Hepatocyte (in vitro differentiated cells): ENCODE measurements around the gene PPP2R3A. TPM values are rescaled to one million over a fixed set of nuclear protein-coding genes. Genes with fewer than 3 reads are reported as not detected.
"Not testable (repeated sequence)": the region's sequence is repeated elsewhere in the genome, so short reads cannot be mapped to it uniquely, and the experiment has no call there.

Experiments used
- DNase-seq: peaks from one replicate; pipeline ENCODE4 v3.0.0-alpha.2; 2016; ENCODE audit warnings: low spot score
- H2AFZ ChIP-seq: fragments of 200-600 bp; sonication (generic); 2 replicates; pipeline ENCODE4 v1.6.0; 2016; ENCODE audit warnings: antibody characterized with exemption, mild to moderate bottlenecking
- H3K27ac ChIP-seq: fragments of 200-600 bp; sonication (generic); 2 replicates; pipeline ENCODE4 v1.5.1; 2016; ENCODE audit warnings: mild to moderate bottlenecking
- H3K27me3 ChIP-seq: fragments of 200-600 bp; sonication (generic); 2 replicates; pipeline ENCODE4 v1.6.1; 2016
- H3K36me3 ChIP-seq: fragments of 200-600 bp; sonication (generic); replicated peaks from 2 replicates; pipeline ENCODE4 v1.5.1; 2016; ENCODE audit warnings: low read depth; ENCODE audit not compliant: insufficient read depth
- H3K4me1 ChIP-seq: fragments of 200-600 bp; sonication (generic); 2 replicates; pipeline ENCODE4 v1.5.1; 2016; ENCODE audit warnings: mild to moderate bottlenecking, moderate library complexity; ENCODE audit not compliant: insufficient read depth
- H3K4me2 ChIP-seq: fragments of 200-600 bp; sonication (generic); 2 replicates; pipeline ENCODE4 v1.6.0; 2016
- H3K4me3 ChIP-seq: fragments of 200-600 bp; sonication (generic); 2 replicates; pipeline ENCODE4 v1.5.1; 2016; ENCODE audit warnings: mild to moderate bottlenecking
- H3K79me2 ChIP-seq: fragments of 200-600 bp; sonication (generic); 2 replicates; pipeline ENCODE4 v1.6.0; 2017; ENCODE audit warnings: mild to moderate bottlenecking
- H3K9me2 ChIP-seq: fragments of 200-600 bp; sonication (generic); replicated peaks from 2 replicates; pipeline ENCODE4 v1.6.0; 2017; ENCODE audit warnings: mild to moderate bottlenecking; ENCODE audit not compliant: insufficient read depth
- H3K9me3 ChIP-seq: fragments of 200-600 bp; sonication (generic); 2 replicates; pipeline ENCODE4 v1.5.1; 2016; ENCODE audit warnings: low read depth, mild to moderate bottlenecking
- H4K20me1 ChIP-seq: fragments of 200-600 bp; sonication (generic); 2 replicates; pipeline ENCODE4 v1.6.0; 2016; ENCODE audit warnings: mild to moderate bottlenecking; ENCODE audit not compliant: insufficient read depth, poor library complexity, severe bottlenecking
- EZH2 ChIP-seq: fragments of 200-600 bp; sonication (generic); IDR thresholded peaks from 2 replicates; pipeline ENCODE4 v1.6.1; 2016; ENCODE audit warnings: antibody characterized with exemption, mild to moderate bottlenecking, borderline replicate concordance
- EZH2phosphoT487 ChIP-seq: fragments of 200-600 bp; sonication (generic); IDR thresholded peaks from one replicate; pipeline ENCODE4 v1.6.1; 2018; ENCODE audit warnings: antibody characterized with exemption, mild to moderate bottlenecking, low read depth, moderate library complexity; ENCODE audit not compliant: unreplicated experiment, severe bottlenecking
- WGBS: methylation state at CpG from one replicate; pipeline ENCODE4 v1.1.6; 2016; ENCODE audit warnings: low lambda C conversion rate; ENCODE audit errors: missing lambda C conversion rate; 5-methylcytosine and 5-hydroxymethylcytosine counted together
- polyA plus RNA-seq: library from polyadenylated mRNA; unstranded; fragments of >200 nt; fragmentation: Nextera tagmentation; extraction: Ambion mirVana; gene quantifications from 2 replicates; pipeline ENCODE4 v1.2.1, GENCODE V29; 2016
- total RNA-seq: library from RNA; depleted of rRNA; stranded (reverse); fragments of >200 nt; gene quantifications from 2 replicates; pipeline ENCODE4 v1.2.3, GENCODE V29; 2014
- TF ChIP-seq, protein P1 (sequence below): fragments of 200-600 bp; sonication (generic); IDR thresholded peaks from 2 replicates; pipeline ENCODE4 v1.5.1; 2016; ENCODE audit warnings: antibody characterized with exemption, mild to moderate bottlenecking; ENCODE audit not compliant: poor library complexity

Gene PPP2R3A
- total and polyA plus RNA-seq, 2 experiments from 2014 or later, result 6.7 to 20.2 TPM

DNA sequence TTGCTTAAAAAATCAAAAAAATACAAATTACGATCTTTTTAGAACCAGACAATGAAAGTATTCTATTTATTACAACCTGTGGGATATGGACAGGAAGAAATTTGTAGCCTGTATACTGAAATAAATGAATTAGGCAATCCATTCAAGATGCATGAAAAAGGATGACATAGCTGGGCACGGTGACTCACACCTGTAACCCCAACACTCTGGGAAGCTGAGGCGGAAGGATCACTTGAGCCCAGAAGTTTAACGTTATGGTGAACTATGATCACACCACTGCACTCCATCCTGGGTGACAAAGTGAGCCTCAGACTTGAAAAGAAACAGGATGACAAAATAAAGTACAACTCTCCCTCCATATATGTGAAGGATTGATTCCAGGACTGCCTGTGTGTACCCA is 156.5 kb downstream of the PPP2R3A start:
- 92% methylated on average over 4 of the region's 4 CpGs for WGBS
- Histone ChIP-seq H3K27me3 (no peaks in the 10 kb centered on the region), H2AFZ (no peak overlapping the region), H3K27ac (no peak overlapping the region), H4K20me1 (no peaks in the 10 kb centered on the region), H3K4me3 (no peak overlapping the region), H3K36me3 (no peaks in the 10 kb centered on the region), H3K9me3 (no peaks in the 10 kb centered on the region), H3K4me2 (no peak overlapping the region), H3K9me2 (no peaks in the 10 kb centered on the region), H3K4me1 (no peaks in the 10 kb centered on the region), H3K79me2 (no peaks in the 10 kb centered on the region)
- TF ChIP-seq EZH2phosphoT487 (no peak), EZH2 (no peak)
- TF ChIP-seq, protein P1, sequence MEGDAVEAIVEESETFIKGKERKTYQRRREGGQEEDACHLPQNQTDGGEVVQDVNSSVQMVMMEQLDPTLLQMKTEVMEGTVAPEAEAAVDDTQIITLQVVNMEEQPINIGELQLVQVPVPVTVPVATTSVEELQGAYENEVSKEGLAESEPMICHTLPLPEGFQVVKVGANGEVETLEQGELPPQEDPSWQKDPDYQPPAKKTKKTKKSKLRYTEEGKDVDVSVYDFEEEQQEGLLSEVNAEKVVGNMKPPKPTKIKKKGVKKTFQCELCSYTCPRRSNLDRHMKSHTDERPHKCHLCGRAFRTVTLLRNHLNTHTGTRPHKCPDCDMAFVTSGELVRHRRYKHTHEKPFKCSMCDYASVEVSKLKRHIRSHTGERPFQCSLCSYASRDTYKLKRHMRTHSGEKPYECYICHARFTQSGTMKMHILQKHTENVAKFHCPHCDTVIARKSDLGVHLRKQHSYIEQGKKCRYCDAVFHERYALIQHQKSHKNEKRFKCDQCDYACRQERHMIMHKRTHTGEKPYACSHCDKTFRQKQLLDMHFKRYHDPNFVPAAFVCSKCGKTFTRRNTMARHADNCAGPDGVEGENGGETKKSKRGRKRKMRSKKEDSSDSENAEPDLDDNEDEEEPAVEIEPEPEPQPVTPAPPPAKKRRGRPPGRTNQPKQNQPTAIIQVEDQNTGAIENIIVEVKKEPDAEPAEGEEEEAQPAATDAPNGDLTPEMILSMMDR, result no peak
- no peak for DNase-seq

DNA sequence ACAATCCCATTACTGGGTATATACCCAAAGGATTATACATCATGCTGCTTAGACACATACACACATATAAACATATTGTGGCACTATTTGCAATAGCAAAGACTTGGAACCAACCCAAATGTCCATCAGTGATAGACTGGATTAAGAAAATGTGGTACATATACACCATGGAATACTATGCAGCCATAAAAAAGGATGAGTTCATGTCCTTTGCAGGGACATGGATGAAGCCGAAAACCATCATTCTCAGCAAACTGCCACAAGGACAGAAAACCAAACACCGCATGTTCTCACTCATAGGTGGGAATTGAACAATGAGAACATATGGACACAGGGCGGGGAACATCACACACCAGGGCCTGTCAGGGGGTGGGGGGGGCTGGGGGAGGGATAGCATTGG is 166.1 kb downstream of the PPP2R3A start:
- not testable (repeated sequence) for H3K9me2 ChIP-seq, H4K20me1 ChIP-seq
- WGBS, result 96% methylated on average over 3 of the region's 3 CpGs

DNA sequence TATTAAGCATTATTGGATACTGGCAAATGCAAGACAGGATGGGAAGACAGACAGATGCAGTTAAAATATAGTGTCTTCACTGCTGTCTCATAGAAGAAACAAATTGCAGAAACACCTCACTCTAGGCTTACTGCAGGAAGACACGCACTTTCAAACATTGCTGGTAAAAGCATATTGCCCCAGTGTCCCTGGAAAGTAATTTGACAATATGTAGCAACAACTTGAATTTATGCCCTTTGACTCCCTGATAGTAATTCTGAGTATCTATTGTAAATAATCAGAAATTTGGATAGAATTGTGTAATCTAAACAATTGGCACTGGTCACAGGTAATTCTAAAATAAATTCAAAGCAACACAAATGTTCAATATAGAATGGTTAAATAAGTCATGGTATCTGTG is 168.6 kb downstream of the PPP2R3A start:
- 89% methylated on average over 1 of the region's 1 CpG for WGBS
- DNase-seq, result no peak
- TF ChIP-seq EZH2, result no peak
- no peak for TF ChIP-seq EZH2phosphoT487
- TF ChIP-seq, protein P1, result no peak

More for the DNA sequence above, 166.1 kb downstream of the PPP2R3A start:
- not testable (repeated sequence) for H3K9me3 ChIP-seq, H3K27me3 ChIP-seq, H3K4me2 ChIP-seq, H3K79me2 ChIP-seq, DNase-seq, H3K27ac ChIP-seq, H2AFZ ChIP-seq, H3K4me3 ChIP-seq, H3K36me3 ChIP-seq, H3K4me1 ChIP-seq

DNA sequence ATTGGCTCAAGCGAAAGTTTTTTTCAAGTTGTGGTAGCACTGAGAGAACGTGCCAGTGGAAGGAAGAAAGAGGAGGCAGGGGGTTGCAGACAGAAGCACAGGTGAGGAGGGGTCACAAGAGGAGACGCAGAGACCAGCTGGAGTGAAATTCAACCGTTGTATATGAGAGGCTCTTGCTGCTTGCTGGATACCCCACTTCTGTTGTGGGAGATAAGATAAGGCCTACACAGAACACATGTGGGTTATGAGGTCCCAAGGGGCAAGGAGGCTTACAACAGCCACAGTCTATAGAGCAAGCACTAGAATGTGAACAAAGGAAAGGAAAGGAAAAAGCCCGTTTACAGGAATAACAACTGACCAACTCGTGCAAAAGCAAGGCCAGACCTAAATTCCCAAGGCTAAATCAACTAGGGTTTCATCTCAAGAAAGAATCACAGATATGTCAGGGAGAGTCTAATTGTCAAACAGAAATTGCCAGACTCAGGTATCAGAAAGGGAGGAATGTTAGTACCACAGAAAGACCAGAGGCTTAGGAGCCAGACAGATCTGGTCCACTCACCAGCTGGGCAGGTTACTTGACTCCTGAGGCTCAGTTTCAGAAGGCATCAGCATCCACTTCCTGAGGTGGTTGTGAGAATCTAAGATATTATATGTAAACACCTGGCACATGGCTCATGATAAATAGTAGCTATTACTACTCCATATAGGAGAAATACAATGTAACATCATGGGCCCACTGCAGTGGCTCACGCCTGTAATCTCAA is 169.7 kb downstream of the PPP2R3A start:
- Histone ChIP-seq H3K4me3 (no peak overlapping the region), H3K79me2 (peaks cover 3% of the 10 kb centered on the region), H3K9me2 (no peaks in the 10 kb centered on the region), H2AFZ (no peak overlapping the region), H3K4me2 (peak overlapping the region; percentile 23), H3K27ac (no peak overlapping the region), H3K27me3 (no peaks in the 10 kb centered on the region), H3K9me3 (no peaks in the 10 kb centered on the region), H3K36me3 (no peaks in the 10 kb centered on the region), H3K4me1 (peaks cover 10% of the 10 kb centered on the region), H4K20me1 (no peaks in the 10 kb centered on the region)
- 59% methylated on average over 7 of the region's 7 CpGs for WGBS
- TF ChIP-seq, protein P1, result no peak
- TF ChIP-seq EZH2phosphoT487 (no peak), EZH2 (no peak)
- no peak for DNase-seq

More for the DNA sequence above, 168.6 kb downstream of the PPP2R3A start:
- Histone ChIP-seq H3K27me3 (no peaks in the 10 kb centered on the region), H4K20me1 (no peaks in the 10 kb centered on the region), H2AFZ (no peak overlapping the region), H3K4me3 (no peak overlapping the region), H3K79me2 (peaks cover 3% of the 10 kb centered on the region), H3K36me3 (no peaks in the 10 kb centered on the region), H3K4me1 (peaks cover 10% of the 10 kb centered on the region), H3K4me2 (no peak overlapping the region), H3K27ac (no peak overlapping the region), H3K9me2 (no peaks in the 10 kb centered on the region), H3K9me3 (no peaks in the 10 kb centered on the region)
